ENCODE measurements around the gene HOXD12. TPM values are rescaled to one million over a fixed set of nuclear protein-coding genes. Genes with fewer than 3 reads are reported as not detected.

The HOXD12 gene
- 0.20 TPM in 1 of 2 replicates, not detected in the other for total RNA-seq (2014; rRNA removed; shearing (Covaris generic))
- polyA plus RNA-seq (2014; cell fraction: nucleus; rRNA removed) = not detected in 2 replicates

GRCh38 chr2:176099728-176100546 lies at the start of gene HOXD12:
HOXD12 (plus strand) TSS chr2:176099795; CDS start chr2:176099802, 7 bp downstream.
- no peak for DNase-seq (ENCODE audit: extremely low read depth, low read depth)

- DNase-seq (ENCODE audit: extremely low read depth, low read depth) = no peak
Measured at GRCh38 chr2:176056406-176056805, 43.2 kb upstream of the HOXD12 start.

- no peak for DNase-seq (ENCODE audit: extremely low read depth, low read depth)
Measured at GRCh38 chr2:176063958-176064357, 35.6 kb upstream of the HOXD12 start.

- no peak for DNase-seq (ENCODE audit: extremely low read depth, low read depth)
Measured at GRCh38 chr2:176066645-176067588, 32.7 kb upstream of the HOXD12 start.

GRCh38 chr2:176067589-176068418 lies 31.8 kb upstream of the HOXD12 start:
- DNase-seq (ENCODE audit: extremely low read depth, low read depth) = no peak

- no peak for DNase-seq (ENCODE audit: extremely low read depth, low read depth)
Measured at GRCh38 chr2:176068419-176068832, 31.2 kb upstream of the HOXD12 start.

- no peak for DNase-seq (ENCODE audit: extremely low read depth, low read depth)
Measured at GRCh38 chr2:176071330-176072291, 28.0 kb upstream of the HOXD12 start.

GRCh38 chr2:176072292-176072669 lies 27.3 kb upstream of the HOXD12 start:
- no peak for DNase-seq (ENCODE audit: extremely low read depth, low read depth)

GRCh38 chr2:176072951-176073904 lies 26.4 kb upstream of the HOXD12 start:
- no peak for DNase-seq (ENCODE audit: extremely low read depth, low read depth)

GRCh38 chr2:176074919-176075425 lies 24.6 kb upstream of the HOXD12 start:
- no peak for DNase-seq (ENCODE audit: extremely low read depth, low read depth)

- no peak for DNase-seq (ENCODE audit: extremely low read depth, low read depth)
Measured at GRCh38 chr2:176075481-176075880, 24.1 kb upstream of the HOXD12 start.

GRCh38 chr2:176076063-176076462 lies 23.5 kb upstream of the HOXD12 start:
- DNase-seq (ENCODE audit: extremely low read depth, low read depth) = no peak

GRCh38 chr2:176076796-176077195 lies 22.8 kb upstream of the HOXD12 start:
- no peak for DNase-seq (ENCODE audit: extremely low read depth, low read depth)

GRCh38 chr2:176078541-176079284 lies 20.9 kb upstream of the HOXD12 start:
- DNase-seq (ENCODE audit: extremely low read depth, low read depth) = no peak

- DNase-seq (ENCODE audit: extremely low read depth, low read depth) = no peak
Measured at GRCh38 chr2:176079285-176079830, 20.2 kb upstream of the HOXD12 start.

GRCh38 chr2:176079831-176080539 lies 19.6 kb upstream of the HOXD12 start:
- DNase-seq (ENCODE audit: extremely low read depth, low read depth) = peak; percentile 33
